SK-N-MC (cell line): ENCODE results near the gene AHNAK.

ENCODE experiments used
- EZH2 ChIP-seq: fragments of 200-600 bp; sonication (generic); IDR thresholded peaks from one replicate; pipeline ENCODE4 v1.6.1; 2017; ENCODE audit warnings: antibody characterized with exemption
- POLR2AphosphoS5 ChIP-seq: IDR thresholded peaks from 2 replicates; pipeline ENCODE4 v1.6.1; 2012; ENCODE audit warnings: mild to moderate bottlenecking, low read depth, low read length, borderline replicate concordance

DNA sequence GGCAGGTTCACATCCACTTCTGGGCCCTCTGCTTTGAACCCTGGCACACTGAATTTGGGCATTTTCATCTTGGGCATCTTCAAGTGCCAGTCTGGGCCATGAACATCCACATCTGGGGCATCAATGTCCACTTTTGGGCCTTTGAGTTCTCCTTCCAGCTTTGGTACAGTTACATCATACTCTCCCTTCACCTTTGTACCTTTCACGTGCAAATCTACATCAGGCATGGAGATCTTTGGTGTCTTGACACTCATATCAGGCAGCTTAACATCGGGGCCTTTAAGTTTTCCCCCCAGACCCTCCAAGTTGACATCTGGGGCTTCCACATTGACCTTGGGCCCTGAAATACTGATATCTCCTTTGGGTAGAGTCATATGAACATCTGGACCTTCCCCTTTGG, 14.5 kb downstream of the AHNAK start:
- TF ChIP-seq EZH2 = no peak
- no peak for TF ChIP-seq POLR2AphosphoS5
